Natural killer cell (primary cell): Measurements from ENCODE around the gene CDK17. TPM values are rescaled to one million over a fixed set of nuclear protein-coding genes. Genes with fewer than 3 reads are reported as not detected.
"Not testable (repeated sequence)": the region's sequence is repeated elsewhere in the genome, so short reads cannot be mapped to it uniquely, and the experiment has no call there.

Source experiments
- ATAC-seq, 3 donors: fragments of 150-1000 bp in 2 of 3; fragments of 200-7000 bp in 1 of 3; cut with Tn5 transposase; 1 replicate in 1 of 3; 2 replicates in 2 of 3; pipeline ENCODE4 v1.10.0; 2021; ENCODE audit warnings: mild to moderate bottlenecking in 2 of 3, moderate library complexity in 2 of 3
- DNase-seq, 2 donors: peaks; one replicate each; pipeline versions ENCODE4 v3.0.0 to v3.0.0-alpha.2; 2013 to 2021; ENCODE audit warnings: mixed read lengths in 1 of 2
- H3K27ac ChIP-seq: one replicate; pipeline ENCODE4 v1.5.1; 2013; ENCODE audit warnings: mild to moderate bottlenecking, low read length
- H3K27me3 ChIP-seq: one replicate; pipeline ENCODE4 v1.6.1; 2013; ENCODE audit warnings: low read length; ENCODE audit not compliant: control insufficient read depth, insufficient read depth
- H3K36me3 ChIP-seq: one replicate; pipeline ENCODE4 v1.6.1; 2013; ENCODE audit warnings: low read length; ENCODE audit not compliant: control insufficient read depth, insufficient read depth
- H3K4me1 ChIP-seq: one replicate; pipeline ENCODE4 v1.6.1; 2013; ENCODE audit warnings: low read length; ENCODE audit not compliant: control insufficient read depth, insufficient read depth
- H3K4me3 ChIP-seq: one replicate; pipeline ENCODE4 v1.5.1; 2013; ENCODE audit warnings: low read length
- H3K9me3 ChIP-seq: one replicate; pipeline ENCODE4 v1.6.1; 2013; ENCODE audit warnings: low read length; ENCODE audit not compliant: control insufficient read depth, insufficient read depth
- H3K27ac Mint-ChIP-seq, 2 donors: one replicate each; pipeline ENCODE4 v1.8.0; 2022; ENCODE audit warnings: mild to moderate bottlenecking in 2 of 2, mixed read lengths in 2 of 2, moderate library complexity in 1 of 2
- H3K27me3 Mint-ChIP-seq, 2 donors: one replicate each; pipeline ENCODE4 v1.8.0; 2022; ENCODE audit warnings: low read depth in 2 of 2, mixed read lengths in 2 of 2
- H3K36me3 Mint-ChIP-seq: one replicate; pipeline ENCODE4 v1.8.0; 2022; ENCODE audit warnings: mixed read lengths
- H3K4me1 Mint-ChIP-seq, 2 donors: one replicate each; pipeline ENCODE4 v1.8.0; 2022; ENCODE audit warnings: mixed read lengths in 2 of 2
- H3K4me3 Mint-ChIP-seq: one replicate; pipeline ENCODE4 v1.8.0; 2022; ENCODE audit warnings: mild to moderate bottlenecking, moderate library complexity, mixed read lengths
- H3K9me3 Mint-ChIP-seq, 2 donors: one replicate each; pipeline ENCODE4 v1.8.0; 2022; ENCODE audit warnings: mixed read lengths in 2 of 2
- WGBS: methylation state at CpG from one replicate; pipeline ENCODE4 v1.1.7; 2013; ENCODE audit warnings: missing lambda C conversion rate; ENCODE audit not compliant: insufficient coverage; 5-methylcytosine and 5-hydroxymethylcytosine counted together
- intact Hi-C: fragments of 100-400 bp; cut with micrococcal nuclease; formaldehyde crosslinking; loops from one replicate; pipeline ENCODE4 v1.14.2; 2022
- total RNA-seq, 4 donors: library from RNA; stranded (reverse); fragments of 120-200 nt in 1 of 4; gene quantifications; one replicate each; pipeline versions ENCODE4 v1.2.3 to v1.2.4, GENCODE V29; 2013 to 2022
- TF ChIP-seq, protein P1 (sequence below): fragments of 200-600 bp; IDR thresholded peaks from one replicate; pipeline ENCODE4 v1.8.0; 2022; ENCODE audit warnings: antibody characterized with exemption

Gene CDK17
- total RNA-seq, 3 donors from 2014 or later (not counting 1 experiment from before 2014, with no cell fraction given): 199 to 234 (median 232) TPM

DNA sequence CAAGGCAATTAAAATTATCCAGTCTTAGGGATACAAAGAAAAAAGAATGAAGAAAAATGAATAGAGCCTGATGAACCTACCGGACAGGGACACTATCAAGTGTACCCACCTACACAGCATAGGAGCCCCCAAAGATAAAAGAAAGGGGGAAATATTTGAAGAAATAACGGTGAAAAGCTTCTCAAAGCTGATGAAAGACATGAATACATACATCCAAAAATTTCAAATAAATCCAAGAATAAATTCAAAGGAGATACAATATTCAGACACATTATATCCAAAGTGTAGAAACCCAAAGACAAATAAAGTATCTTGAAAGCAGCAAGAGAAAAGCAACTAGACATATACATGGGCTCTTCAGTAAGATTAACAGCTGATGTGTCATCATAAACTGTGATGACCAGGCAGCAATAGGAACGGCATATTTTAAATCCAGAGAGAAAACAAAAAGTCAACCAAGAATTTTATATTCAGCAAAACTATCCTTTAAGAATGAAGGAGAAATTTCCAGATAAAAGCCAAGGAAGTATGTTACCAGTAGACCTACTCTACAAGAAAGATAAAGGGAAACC, 56.0 kb downstream of the CDK17 start:
- H3K4me3 ChIP-seq: no peak overlapping the region
- peaks cover 2 to 8% of the 10 kb centered on the region in 2 donors for H3K9me3 Mint-ChIP-seq
- H3K36me3 ChIP-seq: no peaks in the 10 kb centered on the region
- no peaks in the 10 kb centered on the region for H3K27me3 ChIP-seq
- H3K9me3 ChIP-seq: no peaks in the 10 kb centered on the region
- peak overlapping the region; percentile 71 for H3K4me3 Mint-ChIP-seq
- peak overlapping the region in 1 of 2 donors; percentile 47 for H3K27ac Mint-ChIP-seq
- ATAC-seq: no peak
- no peak for DNase-seq
- WGBS: 100% methylated on average over 1 of the region's 3 CpGs
- TF ChIP-seq, protein P1, sequence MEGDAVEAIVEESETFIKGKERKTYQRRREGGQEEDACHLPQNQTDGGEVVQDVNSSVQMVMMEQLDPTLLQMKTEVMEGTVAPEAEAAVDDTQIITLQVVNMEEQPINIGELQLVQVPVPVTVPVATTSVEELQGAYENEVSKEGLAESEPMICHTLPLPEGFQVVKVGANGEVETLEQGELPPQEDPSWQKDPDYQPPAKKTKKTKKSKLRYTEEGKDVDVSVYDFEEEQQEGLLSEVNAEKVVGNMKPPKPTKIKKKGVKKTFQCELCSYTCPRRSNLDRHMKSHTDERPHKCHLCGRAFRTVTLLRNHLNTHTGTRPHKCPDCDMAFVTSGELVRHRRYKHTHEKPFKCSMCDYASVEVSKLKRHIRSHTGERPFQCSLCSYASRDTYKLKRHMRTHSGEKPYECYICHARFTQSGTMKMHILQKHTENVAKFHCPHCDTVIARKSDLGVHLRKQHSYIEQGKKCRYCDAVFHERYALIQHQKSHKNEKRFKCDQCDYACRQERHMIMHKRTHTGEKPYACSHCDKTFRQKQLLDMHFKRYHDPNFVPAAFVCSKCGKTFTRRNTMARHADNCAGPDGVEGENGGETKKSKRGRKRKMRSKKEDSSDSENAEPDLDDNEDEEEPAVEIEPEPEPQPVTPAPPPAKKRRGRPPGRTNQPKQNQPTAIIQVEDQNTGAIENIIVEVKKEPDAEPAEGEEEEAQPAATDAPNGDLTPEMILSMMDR: no peak
- peaks cover 21% of the 10 kb centered on the region for H3K36me3 Mint-ChIP-seq
- peaks cover 33% of the 10 kb centered on the region for H3K4me1 ChIP-seq
- H3K4me1 Mint-ChIP-seq: peaks cover 70 to 83% of the 10 kb centered on the region in 2 donors
- intact Hi-C loops: loop anchor here (5.0 kb wide), 2 partner anchors 53 to 128 kb away; no protein-coding TSS in a partner anchor
- no peaks in the 10 kb centered on the region for H3K27me3 Mint-ChIP-seq
- no peak overlapping the region for H3K27ac ChIP-seq

DNA sequence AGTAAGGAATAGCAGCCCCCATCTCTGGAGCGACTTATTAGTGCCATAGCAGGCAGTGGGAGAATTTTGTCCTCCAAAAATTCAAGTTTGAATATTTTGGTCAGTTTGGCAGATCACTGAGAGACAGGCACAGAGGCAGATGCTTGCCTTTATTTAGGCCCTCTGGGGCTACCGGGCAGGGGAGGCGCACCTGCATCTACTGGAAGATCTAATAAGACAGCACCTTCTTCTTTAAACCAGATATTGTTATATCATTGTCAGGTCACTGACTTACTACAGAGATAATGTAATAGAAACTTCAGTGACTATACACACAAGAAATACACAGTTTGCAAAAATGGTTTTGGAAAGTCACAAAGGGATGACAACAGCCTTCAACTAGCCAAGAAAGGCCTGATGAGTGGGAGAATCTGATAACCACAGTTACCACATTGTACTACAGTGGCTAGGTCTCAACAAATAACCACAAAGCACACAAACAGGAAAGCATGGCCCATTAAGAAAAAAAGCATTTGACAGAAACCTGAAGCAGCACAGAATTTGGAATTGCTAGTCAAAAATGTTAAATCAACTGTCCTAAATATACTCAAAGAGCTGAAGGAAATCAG, 56.8 kb downstream of the CDK17 start:
- no peak overlapping the region for H3K27ac ChIP-seq
- Mint-ChIP-seq H3K27me3 (no peaks in the 10 kb centered on the region), H3K9me3 (peaks cover 2 to 8% of the 10 kb centered on the region in 2 donors), H3K36me3 (peaks cover 21% of the 10 kb centered on the region), H3K27ac (peak overlapping the region; percentile 47 to 54), H3K4me1 (peaks cover 71 to 84% of the 10 kb centered on the region in 2 donors), H3K4me3 (peak overlapping the region; percentile 71)
- peak in 1 of 2 donors; percentile 64 for DNase-seq
- TF ChIP-seq, protein P1: no peak
- peak; percentile 72 to 87 (median 77) for ATAC-seq
- no peaks in the 10 kb centered on the region for H3K9me3 ChIP-seq
- no peaks in the 10 kb centered on the region for H3K36me3 ChIP-seq
- H3K4me3 ChIP-seq: no peak overlapping the region
- 65% methylated on average over 3 of the region's 3 CpGs for WGBS
- H3K4me1 ChIP-seq: peaks cover 30% of the 10 kb centered on the region
- no peaks in the 10 kb centered on the region for H3K27me3 ChIP-seq
- intact Hi-C loops: loop anchor here (5.0 kb wide), 2 partner anchors 54 to 129 kb away; no protein-coding TSS in a partner anchor

DNA sequence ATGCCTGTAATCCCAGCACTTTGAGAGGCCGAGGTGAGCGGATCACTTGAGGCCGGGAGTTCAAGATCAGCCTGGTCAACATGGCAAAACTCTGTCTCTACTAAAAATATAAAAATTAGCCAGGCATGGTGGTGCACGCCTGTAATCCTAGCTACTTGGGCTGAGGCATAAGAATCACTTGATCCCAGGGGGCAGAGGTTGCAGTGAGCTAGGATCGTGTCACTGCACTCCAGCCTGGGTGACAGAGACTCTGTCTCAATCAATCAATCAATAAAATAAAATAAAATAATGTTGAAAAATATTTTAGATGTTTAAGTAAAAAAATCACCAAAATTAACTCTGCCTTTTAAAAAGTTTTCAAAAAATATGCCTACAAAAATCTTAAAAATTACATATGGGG, 60.6 kb downstream of the CDK17 start:
- Mint-ChIP-seq H3K4me1 (peaks cover 67 to 80% of the 10 kb centered on the region in 2 donors), H3K36me3 (peaks cover 23% of the 10 kb centered on the region)
- H3K27ac ChIP-seq, H3K36me3 ChIP-seq, H3K27me3 ChIP-seq, DNase-seq, H3K9me3 Mint-ChIP-seq, H3K4me3 ChIP-seq, H3K27me3 Mint-ChIP-seq, H3K4me3 Mint-ChIP-seq, ATAC-seq, H3K27ac Mint-ChIP-seq, H3K9me3 ChIP-seq: not testable (repeated sequence)
- intact Hi-C loops: loop anchor here (5.0 kb wide), 3 partner anchors 37 to 133 kb away; no protein-coding TSS in a partner anchor
- peaks cover 14% of the 10 kb centered on the region for H3K4me1 ChIP-seq
- WGBS: 100% methylated on average over 2 of the region's 5 CpGs

DNA sequence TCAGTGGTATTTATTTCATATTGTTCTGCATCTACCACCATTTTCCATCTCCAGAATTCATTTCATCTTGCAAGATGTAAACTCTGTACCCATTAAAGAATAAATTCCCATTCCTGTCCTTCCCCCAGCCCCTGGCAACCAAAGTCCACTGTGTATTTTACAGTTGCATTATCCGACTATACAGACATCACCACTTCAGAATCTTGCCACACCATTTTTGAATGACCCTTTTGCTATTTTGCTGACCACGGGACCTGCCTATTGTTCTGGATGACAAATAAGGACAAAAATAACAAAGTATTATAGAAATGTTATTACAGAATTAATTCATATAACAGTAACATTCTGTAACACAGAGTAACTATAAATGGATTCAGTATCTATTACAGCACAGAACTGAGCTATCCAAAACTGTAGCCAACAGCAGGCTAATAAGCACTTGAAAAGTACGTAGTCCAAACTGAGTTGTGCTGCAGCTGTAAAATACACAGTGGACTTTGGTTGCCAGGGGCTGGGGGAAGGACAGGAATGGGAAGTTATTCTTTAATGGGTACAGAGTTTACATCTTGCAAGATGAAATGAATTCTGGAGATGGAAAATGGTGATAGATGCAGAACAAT, 61.3 kb downstream of the CDK17 start:
- Mint-ChIP-seq H3K36me3 (peaks cover 17% of the 10 kb centered on the region), H3K4me3 (no peak overlapping the region), H3K4me1 (peaks cover 63 to 75% of the 10 kb centered on the region in 2 donors), H3K27ac (no peak overlapping the region), H3K9me3 (peaks cover 4 to 5% of the 10 kb centered on the region in 2 donors), H3K27me3 (no peaks in the 10 kb centered on the region)
- Histone ChIP-seq H3K36me3 (peaks cover 4% of the 10 kb centered on the region), H3K9me3 (peaks cover 4% of the 10 kb centered on the region), H3K27me3 (no peaks in the 10 kb centered on the region), H3K27ac (no peak overlapping the region), H3K4me1 (peaks cover 14% of the 10 kb centered on the region), H3K4me3 (no peak overlapping the region)
- DNase-seq (no peak), ATAC-seq (no peak)
- intact Hi-C loops: loop anchor here (5.0 kb wide), 1 partner anchor 37 kb away; no protein-coding TSS in a partner anchor
- TF ChIP-seq, protein P1: no peak
- 98% methylated on average over 2 of the region's 3 CpGs for WGBS
